ENCODE results near the gene ARFGAP3. TPM values are rescaled to one million over a fixed set of nuclear protein-coding genes. Genes with fewer than 3 reads are reported as not detected.

Gene ARFGAP3
- polyA plus RNA-seq, 1 of the 3 experiments (the other 2 are of a cell fraction) = 12.6 TPM

DNA sequence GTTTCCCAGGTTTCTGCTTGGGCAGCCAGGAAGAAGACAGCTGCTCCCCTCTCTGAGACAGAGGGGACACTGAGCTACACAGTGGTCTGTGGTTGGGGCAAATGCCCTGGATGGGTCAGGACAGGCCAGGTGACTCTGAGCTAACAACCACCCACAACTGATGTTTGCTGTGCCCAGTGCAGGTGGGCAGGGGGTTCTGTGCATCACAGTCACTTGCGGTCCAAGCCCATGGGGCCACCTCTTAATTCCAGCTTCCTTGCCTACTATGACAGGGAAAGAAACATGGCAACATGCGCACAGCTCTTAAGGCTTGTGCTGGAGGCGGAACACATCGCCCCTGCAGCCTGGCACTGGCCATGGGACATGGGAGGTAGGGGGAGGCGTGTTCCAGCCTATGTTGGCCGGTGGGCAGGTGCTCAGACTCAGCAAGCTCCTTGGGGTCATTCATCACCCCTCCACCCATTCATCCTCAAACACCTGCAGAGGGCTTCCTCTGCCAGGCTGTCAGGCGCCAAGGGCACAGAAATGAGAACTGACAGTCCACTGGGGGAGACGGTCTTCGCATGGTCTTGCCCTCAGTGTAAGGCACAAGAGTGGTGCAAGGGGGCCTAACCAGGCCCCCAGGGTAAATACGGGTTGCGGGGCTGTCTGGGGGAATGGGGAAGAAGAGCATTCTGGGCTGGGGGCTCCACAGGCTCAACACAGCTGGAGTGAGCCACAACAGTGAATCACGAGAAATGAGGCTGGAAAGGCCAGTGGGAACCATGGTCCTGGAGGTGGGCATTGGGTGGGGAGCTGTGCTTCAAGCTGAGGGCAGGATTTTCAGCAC lies 55.6 kb downstream of the ARFGAP3 start:
- Histone ChIP-seq H3K36me3 (replicated peaks in 1 of 2; ENCODE audit: control insufficient read depth in 1 of 2, insufficient read depth in 2 of 2, low read length in 1 of 2) (peaks cover 2 to 10% of the 10 kb centered on the region in 2 experiments), H3K9me3 (no peaks in the 10 kb centered on the region), H3F3A (replicated peaks; ENCODE audit: insufficient read depth) (no peaks in the 10 kb centered on the region), H3K9me2 (no peaks in the 10 kb centered on the region), H3K4me3 (ENCODE audit: low read depth in 2 of 2, low read length in 1 of 2) (no peak overlapping the region), H3K4me1 (ENCODE audit: control insufficient read depth in 1 of 2, insufficient read depth in 2 of 2, low read depth in 1 of 2, low read length in 1 of 2) (peaks cover 0 to 21% of the 10 kb centered on the region in 2 experiments; a peak in 1 of 4 replicates), H3K79me2 (ENCODE audit: insufficient read depth) (no peaks in the 10 kb centered on the region), H2AFZ (ENCODE audit: low read depth) (no peak overlapping the region), H3K9ac (no peak overlapping the region), H4K20me1 (ENCODE audit: insufficient read depth) (no peaks in the 10 kb centered on the region), H3K27me3 (ENCODE audit: insufficient read depth) (no peaks in the 10 kb centered on the region), H3K27ac (ENCODE audit: low read depth in 2 of 2, low read length in 1 of 2) (no peak overlapping the region), H3K4me2 (no peak overlapping the region)
- ChIA-PET POLR2A (no interaction called here), CTCF (no interaction called here)
- no peak for TF ChIP-seq FOSL2 (IDR thresholded peaks at IDR 0.05; ENCODE audit: borderline replicate concordance, low read depth)
- TF ChIP-seq, protein P1, sequence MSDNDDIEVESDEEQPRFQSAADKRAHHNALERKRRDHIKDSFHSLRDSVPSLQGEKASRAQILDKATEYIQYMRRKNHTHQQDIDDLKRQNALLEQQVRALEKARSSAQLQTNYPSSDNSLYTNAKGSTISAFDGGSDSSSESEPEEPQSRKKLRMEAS (IDR thresholded peaks at IDR 0.05; ENCODE audit: low read depth) = no peak
- no peak for TF ChIP-seq EZH2phosphoT487 (IDR thresholded peaks at IDR 0.05; ENCODE audit: borderline replicate concordance, low read depth)
- no peak for TF ChIP-seq REST (IDR thresholded peaks at IDR 0.05; ENCODE audit: low read depth, low read length)
- 100% methylated on average over 2 of the region's 12 CpGs for WGBS (ENCODE audit: low lambda C conversion rate)
- DNase-seq = no peak

DNA sequence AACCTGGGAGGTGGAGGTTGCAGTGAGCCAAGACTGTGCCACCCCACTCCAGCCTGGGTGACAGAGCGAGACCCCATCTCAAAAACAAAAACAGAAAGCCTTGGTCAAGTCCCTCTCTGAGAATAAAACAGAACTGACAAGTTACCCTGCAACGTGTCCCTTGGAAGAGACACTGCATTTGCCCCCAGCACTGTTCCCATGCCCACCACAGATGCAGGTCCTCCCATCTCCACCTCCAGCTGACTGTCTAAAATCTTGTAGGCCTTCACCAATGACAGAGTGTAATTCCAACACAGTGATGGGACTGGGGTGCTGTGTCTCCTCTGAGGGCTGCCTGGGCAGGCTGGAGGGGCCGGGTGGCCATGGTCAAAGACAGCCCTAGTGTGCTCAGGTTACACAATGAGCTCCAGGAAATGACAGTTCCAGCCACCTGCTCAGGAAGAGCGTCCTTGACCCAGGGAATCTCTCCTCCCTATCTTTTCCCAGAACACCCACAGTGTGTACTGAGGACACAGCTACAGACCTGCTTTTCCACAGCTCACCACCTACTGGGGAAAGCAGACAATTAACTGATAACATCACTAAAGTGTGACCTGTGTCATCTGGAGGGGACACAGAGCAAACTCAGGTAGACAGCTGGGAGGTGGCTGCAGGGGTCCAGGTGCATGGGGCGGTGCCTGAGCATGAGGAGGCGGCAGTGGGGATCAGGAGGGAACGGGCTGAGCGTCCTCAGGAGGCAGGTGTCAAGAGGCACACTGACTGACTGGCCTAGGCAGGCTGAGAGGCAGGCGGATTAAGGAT lies 56.4 kb downstream of the ARFGAP3 start:
- CTCF ChIA-PET = no interaction called here
- Histone ChIP-seq H3K9me3 (no peaks in the 10 kb centered on the region), H3K79me2 (ENCODE audit: insufficient read depth) (no peaks in the 10 kb centered on the region), H3K4me3 (ENCODE audit: low read depth in 2 of 2, low read length in 1 of 2) (no peak overlapping the region), H3K4me1 (ENCODE audit: control insufficient read depth in 1 of 2, insufficient read depth in 2 of 2, low read depth in 1 of 2, low read length in 1 of 2) (peaks cover 0 to 12% of the 10 kb centered on the region in 2 experiments; a peak in 1 of 4 replicates), H3K9ac (no peak overlapping the region), H3K27me3 (ENCODE audit: insufficient read depth) (no peaks in the 10 kb centered on the region), H3K27ac (ENCODE audit: low read depth in 2 of 2, low read length in 1 of 2) (no peak overlapping the region), H3K9me2 (no peaks in the 10 kb centered on the region), H3K4me2 (no peak overlapping the region), H2AFZ (ENCODE audit: low read depth) (no peak overlapping the region), H4K20me1 (ENCODE audit: insufficient read depth) (no peaks in the 10 kb centered on the region), H3K36me3 (replicated peaks in 1 of 2; ENCODE audit: control insufficient read depth in 1 of 2, insufficient read depth in 2 of 2, low read length in 1 of 2) (peaks cover 4 to 9% of the 10 kb centered on the region in 2 experiments), H3F3A (replicated peaks; ENCODE audit: insufficient read depth) (no peaks in the 10 kb centered on the region)
- no peak for DNase-seq
- 95% methylated on average over 5 of the region's 9 CpGs for WGBS (ENCODE audit: low lambda C conversion rate)
- POLR2A ChIA-PET = no interaction called here
- TF ChIP-seq, protein P1 (IDR thresholded peaks at IDR 0.05; ENCODE audit: low read depth) = no peak
- TF ChIP-seq TAF1 (IDR thresholded peaks at IDR 0.05; ENCODE audit: borderline replicate concordance, low read depth, low read length) (no peak), SIN3A (IDR thresholded peaks at IDR 0.05; ENCODE audit: borderline replicate concordance, low read depth, low read length) (no peak), USF1 (IDR thresholded peaks at IDR 0.05; ENCODE audit: borderline replicate concordance, low read depth) (no peak), JUND (IDR thresholded peaks at IDR 0.05) (no peak), RXRA (IDR thresholded peaks at IDR 0.05; ENCODE audit: borderline replicate concordance, low read depth) (no peak), SMC3 (IDR thresholded peaks at IDR 0.05; ENCODE audit: low read depth, low read length) (no peak), MEF2A (IDR thresholded peaks at IDR 0.05; ENCODE audit: borderline replicate concordance, low read depth) (no peak), POLR2AphosphoS5 (IDR thresholded peaks at IDR 0.05; ENCODE audit: low read depth, low read length) (no peak), EZH2phosphoT487 (IDR thresholded peaks at IDR 0.05; ENCODE audit: borderline replicate concordance, low read depth) (no peak), MXI1 (IDR thresholded peaks at IDR 0.05; ENCODE audit: low read depth, low read length) (no peak), CHD2 (IDR thresholded peaks at IDR 0.05; ENCODE audit: low read length, partially characterized antibody) (no peak), RFX5 (IDR thresholded peaks at IDR 0.05; ENCODE audit: low read length) (no peak)
- TF ChIP-seq, protein P2, sequence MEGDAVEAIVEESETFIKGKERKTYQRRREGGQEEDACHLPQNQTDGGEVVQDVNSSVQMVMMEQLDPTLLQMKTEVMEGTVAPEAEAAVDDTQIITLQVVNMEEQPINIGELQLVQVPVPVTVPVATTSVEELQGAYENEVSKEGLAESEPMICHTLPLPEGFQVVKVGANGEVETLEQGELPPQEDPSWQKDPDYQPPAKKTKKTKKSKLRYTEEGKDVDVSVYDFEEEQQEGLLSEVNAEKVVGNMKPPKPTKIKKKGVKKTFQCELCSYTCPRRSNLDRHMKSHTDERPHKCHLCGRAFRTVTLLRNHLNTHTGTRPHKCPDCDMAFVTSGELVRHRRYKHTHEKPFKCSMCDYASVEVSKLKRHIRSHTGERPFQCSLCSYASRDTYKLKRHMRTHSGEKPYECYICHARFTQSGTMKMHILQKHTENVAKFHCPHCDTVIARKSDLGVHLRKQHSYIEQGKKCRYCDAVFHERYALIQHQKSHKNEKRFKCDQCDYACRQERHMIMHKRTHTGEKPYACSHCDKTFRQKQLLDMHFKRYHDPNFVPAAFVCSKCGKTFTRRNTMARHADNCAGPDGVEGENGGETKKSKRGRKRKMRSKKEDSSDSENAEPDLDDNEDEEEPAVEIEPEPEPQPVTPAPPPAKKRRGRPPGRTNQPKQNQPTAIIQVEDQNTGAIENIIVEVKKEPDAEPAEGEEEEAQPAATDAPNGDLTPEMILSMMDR (IDR thresholded peaks at IDR 0.05) = no peak

All from SK-N-SH (cell line).